Upper lobe of right lung (tissue), 1 donor: ENCODE measurements around the gene PTCH2. TPM values are rescaled to one million over a fixed set of nuclear protein-coding genes. Genes with fewer than 3 reads are reported as not detected.
A peak's percentile ranks its signal among the peaks of the same experiment; 100 is the strongest.
"Not testable (repeated sequence)": the region's sequence is repeated elsewhere in the genome, so short reads cannot be mapped to it uniquely, and the experiment has no call there.

Experiments used
- ATAC-seq: fragments of 200-7000 bp; cut with Tn5 transposase; one replicate; pipeline ENCODE4 v1.9.1; 2020; ENCODE audit warnings: mild to moderate bottlenecking, moderate library complexity
- DNase-seq: peaks from one replicate; pipeline ENCODE4 v3.0.0-alpha.2; 2020
- H3K27ac ChIP-seq: fragments of 200-600 bp; one replicate; pipeline ENCODE4 v1.8.0; 2022
- H3K27me3 ChIP-seq: fragments of 200-600 bp; one replicate; pipeline ENCODE4 v1.8.0; 2022; ENCODE audit warnings: mild to moderate bottlenecking
- H3K36me3 ChIP-seq: fragments of 200-600 bp; one replicate; pipeline ENCODE4 v1.8.0; 2022
- H3K4me1 ChIP-seq: fragments of 200-600 bp; one replicate; pipeline ENCODE4 v1.8.0; 2022
- H3K4me3 ChIP-seq: fragments of 200-600 bp; one replicate; pipeline ENCODE4 v1.8.0; 2022; ENCODE audit warnings: mild to moderate bottlenecking
- H3K9me3 ChIP-seq: fragments of 200-600 bp; one replicate; pipeline ENCODE4 v1.8.0; 2022
- CTCF ChIP-seq: fragments of 200-600 bp; IDR thresholded peaks from one replicate; pipeline ENCODE4 v1.8.0; 2022; ENCODE audit warnings: antibody characterized with exemption
- intact Hi-C: fragments of 100-400 bp; cut with DNase I; formaldehyde crosslinking; loops from one replicate; pipeline ENCODE4 v1.11.0; 2022
- total RNA-seq: library from RNA; stranded (reverse); fragmentation: NEBNext Ultra II Directional; extraction: Animal tissue kit (Norgen Biotek cat#: 25700); gene quantifications from one replicate; pipeline ENCODE4 v1.2.1, GENCODE V29; 2021
- donor health status: DM: no; HTN: yes; CAD: no; lungs with severe emphysema.

Gene PTCH2
- total RNA-seq, 1 donor from 2014 or later: 0.64 TPM

GRCh38 chr1:44820328-44821239 lies 22.5 kb downstream of the PTCH2 start:
- TF ChIP-seq CTCF: no peak
- peak; percentile 25 for ATAC-seq

GRCh38 chr1:44819608-44820327 lies 23.3 kb downstream of the PTCH2 start:
- H3K9me3 ChIP-seq: no peaks in the 10 kb centered on the region
- intact Hi-C loops: no loop called here
- H3K4me3 ChIP-seq: peak overlapping the region; percentile 66
- H3K27ac ChIP-seq: peak overlapping the region; percentile 100
- H3K4me1 ChIP-seq: peaks cover 7% of the 10 kb centered on the region
- no peaks in the 10 kb centered on the region for H3K36me3 ChIP-seq
- ATAC-seq (peak; percentile 91), DNase-seq (peak; percentile 91)
- peak; percentile 12 for TF ChIP-seq CTCF
- no peaks in the 10 kb centered on the region for H3K27me3 ChIP-seq

More at GRCh38 chr1:44820328-44821239, 22.5 kb downstream of the PTCH2 start:
- Histone ChIP-seq H3K4me1 (peaks cover 7% of the 10 kb centered on the region), H3K36me3 (no peaks in the 10 kb centered on the region), H3K9me3 (no peaks in the 10 kb centered on the region), H3K27ac (peak overlapping the region; percentile 100), H3K27me3 (no peaks in the 10 kb centered on the region), H3K4me3 (peak overlapping the region; percentile 66)
- DNase-seq: no peak
- intact Hi-C loops: no loop called here

- peak overlapping the region; percentile 66 for H3K4me3 ChIP-seq
- ATAC-seq: no peak
These were observed 23.9 kb downstream of the PTCH2 start for GRCh38 chr1:44819196-44819607.

GRCh38 chr1:44817771-44818495 lies 25.1 kb downstream of the PTCH2 start:
- H3K27ac ChIP-seq: no peak overlapping the region
- H3K4me3 ChIP-seq: no peak overlapping the region
- no peak for DNase-seq
- H3K4me1 ChIP-seq: peaks cover 18% of the 10 kb centered on the region
- H3K36me3 ChIP-seq: no peaks in the 10 kb centered on the region
- H3K27me3 ChIP-seq: no peaks in the 10 kb centered on the region
- no peak for ATAC-seq
- TF ChIP-seq CTCF: no peak
- intact Hi-C loops: no loop called here
- H3K9me3 ChIP-seq: no peaks in the 10 kb centered on the region

More at GRCh38 chr1:44819196-44819607, 23.9 kb downstream of the PTCH2 start:
- H3K9me3 ChIP-seq: no peaks in the 10 kb centered on the region
- no peak for DNase-seq
- H3K27me3 ChIP-seq: no peaks in the 10 kb centered on the region
- H3K27ac ChIP-seq: peak overlapping the region; percentile 100
- H3K4me1 ChIP-seq: peaks cover 7% of the 10 kb centered on the region
- no peaks in the 10 kb centered on the region for H3K36me3 ChIP-seq
- no peak for TF ChIP-seq CTCF
- intact Hi-C loops: no loop called here

- ATAC-seq: no peak
- intact Hi-C loops: no loop called here
- Histone ChIP-seq H3K27me3 (no peaks in the 10 kb centered on the region), H3K4me1 (peaks cover 19% of the 10 kb centered on the region), H3K36me3 (no peaks in the 10 kb centered on the region), H3K27ac (no peak overlapping the region), H3K4me3 (no peak overlapping the region), H3K9me3 (no peaks in the 10 kb centered on the region)
- TF ChIP-seq CTCF: no peak
- DNase-seq: no peak
These were observed 25.7 kb downstream of the PTCH2 start for GRCh38 chr1:44817307-44817706.

GRCh38 chr1:44815926-44816325 lies 27.1 kb downstream of the PTCH2 start:
- ATAC-seq, H3K27me3 ChIP-seq, intact Hi-C loops, H3K9me3 ChIP-seq, H3K4me3 ChIP-seq, H3K36me3 ChIP-seq, H3K27ac ChIP-seq: not testable (repeated sequence)
- peak; percentile 42 for DNase-seq
- H3K4me1 ChIP-seq: peaks cover 29% of the 10 kb centered on the region
